GM12878 (cell line): ENCODE results near the gene LST1. TPM values are rescaled to one million over a fixed set of nuclear protein-coding genes. Genes with fewer than 3 reads are reported as not detected.

Experiments used
- ATAC-seq: fragments of 200-7000 bp; cut with Tn5 transposase; 3 replicates; pipeline ENCODE4 v1.9.1; 2020; ENCODE audit warnings: mild to moderate bottlenecking, moderate library complexity
- BruUV-seq: library from RNA; stranded (reverse); fragments of 400-500 nt; replicated peaks from 2 replicates; lab custom pipeline; 2021; lab: Mats Ljungman, UMichigan
- CTCF ChIA-PET: fragments of 300-600 bp; sonication (Branson Sonifier 250); formaldehyde crosslinking; extraction: SDS; loops from one replicate; lab custom pipeline; 2021; ENCODE audit warnings: inconsistent platforms; lab: Yijun Ruan, JAX
- POLR2A ChIA-PET: fragments of 350-600 bp; formaldehyde crosslinking; extraction: SDS; loops from one replicate; lab custom pipeline; 2021; ENCODE audit warnings: inconsistent platforms; lab: Charles Lee
- RAD21 ChIA-PET: fragments of 300-600 bp; sonication (Branson Sonifier 250); formaldehyde crosslinking; loops from one replicate; lab custom pipeline; 2023; ENCODE audit warnings: antibody characterized with exemption; ENCODE audit not compliant: unreplicated experiment; lab: Charles Lee
- SMC1A ChIA-PET: fragments of 300-600 bp; sonication (Branson Sonifier 250); formaldehyde crosslinking; loops from one replicate; lab custom pipeline; 2023; ENCODE audit not compliant: unreplicated experiment, uncharacterized antibody; lab: Charles Lee
- DNase-seq: peaks from one replicate; pipeline ENCODE4 v3.0.0-alpha.2; 2011; ENCODE audit warnings: low read depth, low spot score
- FAIRE-seq: peaks from 3 replicates; lab custom pipeline; 2011; peaks lifted over from hg19 to GRCh38; lab: Jason Lieb, UNC
- H2AFZ ChIP-seq: 2 replicates; pipeline ENCODE4 v1.6.0; 2011; ENCODE audit warnings: low read depth, low read length, control low read depth; ENCODE audit not compliant: control insufficient read depth
- H3K27ac ChIP-seq: 2 replicates; pipeline ENCODE4 v1.5.1; 2011; ENCODE audit warnings: control low read depth; ENCODE audit not compliant: control insufficient read depth, insufficient read depth
- H3K27me3 ChIP-seq, 2 experiments: replicated peaks in 1 of 2; 2 replicates each; pipeline versions ENCODE4 v1.6.0 to v1.6.1; 2011; ENCODE audit warnings: low read length in 1 of 2; ENCODE audit not compliant: control insufficient read depth in 2 of 2, insufficient read depth in 2 of 2
- H3K36me3 ChIP-seq, 2 experiments: 2 replicates each; pipeline ENCODE4 v1.5.1; 2011; ENCODE audit warnings: low read length in 1 of 2; ENCODE audit not compliant: control insufficient read depth in 2 of 2, insufficient read depth in 2 of 2
- H3K4me1 ChIP-seq: 2 replicates; pipeline ENCODE4 v1.6.1; 2011; ENCODE audit warnings: mild to moderate bottlenecking, low read length, moderate library complexity, mixed read lengths; ENCODE audit not compliant: control insufficient read depth, insufficient read depth
- H3K4me2 ChIP-seq: 2 replicates; pipeline ENCODE4 v1.6.0; 2011; ENCODE audit warnings: control low read depth; ENCODE audit not compliant: control insufficient read depth, insufficient read depth
- H3K4me3 ChIP-seq: fragments of 200-600 bp; sonication (generic); 2 replicates; pipeline ENCODE4 v1.5.1; 2016
- H3K79me2 ChIP-seq: 2 replicates; pipeline ENCODE4 v1.6.0; 2011; ENCODE audit warnings: low read length; ENCODE audit not compliant: control insufficient read depth, insufficient read depth
- H3K9ac ChIP-seq: 2 replicates; pipeline ENCODE4 v1.8.0; 2011; ENCODE audit warnings: low read length, control low read depth, mixed read lengths; ENCODE audit not compliant: control insufficient read depth, insufficient read depth
- H3K9me3 ChIP-seq: replicated peaks from 3 replicates; pipeline ENCODE4 v1.5.1; 2011; ENCODE audit warnings: mild to moderate bottlenecking, low read length; ENCODE audit not compliant: control insufficient read depth, insufficient read depth
- H4K20me1 ChIP-seq: 2 replicates; pipeline ENCODE4 v1.6.0; 2011; ENCODE audit not compliant: control insufficient read depth, insufficient read depth
- CBX3 ChIP-seq: fragments of 200-600 bp; sonication (generic); IDR thresholded peaks from 2 replicates; pipeline ENCODE4 v1.6.1; 2016; ENCODE audit warnings: low read depth, borderline replicate concordance
- CEBPB ChIP-seq, 2 experiments: fragments of 150-350 bp in 1 of 2; IDR thresholded peaks; 2 replicates each; pipeline ENCODE4 v1.6.1; 2012 to 2014; ENCODE audit warnings: low read depth in 2 of 2, low read length in 2 of 2, borderline replicate concordance in 1 of 2, inconsistent platforms in 1 of 2
- ESRRA ChIP-seq: IDR thresholded peaks from 2 replicates; pipeline ENCODE4 v1.6.1; 2012; ENCODE audit warnings: mild to moderate bottlenecking, low read length, improper control_type of control experiment
- FOXK2 ChIP-seq: fragments of 450-650 bp; IDR thresholded peaks from 2 replicates; pipeline ENCODE4 v1.6.1; 2017; ENCODE audit warnings: mild to moderate bottlenecking, moderate library complexity
- FOXM1 ChIP-seq: IDR thresholded peaks from 2 replicates; pipeline ENCODE4 v1.6.1; 2012; ENCODE audit warnings: low read depth, mild to moderate bottlenecking, inconsistent platforms, low read length, moderate library complexity
- HDAC6 ChIP-seq: fragments of 200-600 bp; sonication (generic); IDR thresholded peaks from one replicate; pipeline ENCODE4 v1.8.0; 2017; ENCODE audit warnings: antibody characterized with exemption; ENCODE audit not compliant: unreplicated experiment
- IRF4 ChIP-seq: IDR thresholded peaks from 2 replicates; pipeline ENCODE4 v1.6.1; 2011; ENCODE audit warnings: low read depth, low read length
- MTA3 ChIP-seq: IDR thresholded peaks from 2 replicates; pipeline ENCODE4 v1.6.1; 2012; ENCODE audit warnings: low read length, inconsistent platforms, borderline replicate concordance
- NFIC ChIP-seq: IDR thresholded peaks from 2 replicates; pipeline ENCODE4 v1.6.1; 2012; ENCODE audit warnings: low read depth, mild to moderate bottlenecking, inconsistent platforms, low read length, moderate library complexity
- POLR2A ChIP-seq: IDR thresholded peaks from 2 replicates; pipeline ENCODE4 v1.6.1; 2011; ENCODE audit warnings: low read depth, mild to moderate bottlenecking, low read length
- POLR2AphosphoS2 ChIP-seq: IDR thresholded peaks from 2 replicates; pipeline ENCODE4 v1.6.1; 2011; ENCODE audit warnings: low read depth, mild to moderate bottlenecking, low read length, improper control_type of control experiment, moderate library complexity
- RB1 ChIP-seq: fragments of 450-650 bp; formaldehyde crosslinking; IDR thresholded peaks from 2 replicates; pipeline ENCODE4 v1.6.1; 2017; ENCODE audit warnings: mild to moderate bottlenecking, borderline replicate concordance
- RCOR1 ChIP-seq: conservative IDR thresholded peaks from 2 replicates; pipeline ENCODE4 v1.6.1; 2012; ENCODE audit warnings: low read depth, low read length, improper control_type of control experiment
- SP1 ChIP-seq: IDR thresholded peaks from one replicate; pipeline ENCODE4 v1.6.1; 2011; ENCODE audit warnings: low read depth, low read length
- SREBF1 ChIP-seq: IDR thresholded peaks from 2 replicates; pipeline ENCODE4 v1.6.1; 2012; ENCODE audit warnings: mild to moderate bottlenecking, low read length
- TARDBP ChIP-seq: IDR thresholded peaks from 2 replicates; pipeline ENCODE4 v1.6.1; 2016; ENCODE audit warnings: borderline replicate concordance
- YY1 ChIP-seq: IDR thresholded peaks from 2 replicates; pipeline ENCODE4 v1.6.1; 2011; ENCODE audit warnings: low read depth, mild to moderate bottlenecking, low read length
- ZNF274 ChIP-seq: IDR thresholded peaks from one replicate; pipeline ENCODE4 v1.8.0; 2011; ENCODE audit not compliant: insufficient read length, insufficient read depth
- WGBS: methylation state at CpG from one replicate; pipeline ENCODE4 v1.1.6; 2016; ENCODE audit warnings: low lambda C conversion rate; ENCODE audit not compliant: insufficient replicate concordance, insufficient coverage; ENCODE audit errors: missing lambda C conversion rate; 5-methylcytosine and 5-hydroxymethylcytosine counted together
- in situ Hi-C: fragments of 300-500 bp; cut with MboI; formaldehyde crosslinking; loops from 9 replicates; pipeline ENCODE4 v1.14.3; 2018; ENCODE audit warnings: mixed read lengths
- intact Hi-C: fragments of 100-400 bp; cut with micrococcal nuclease; formaldehyde crosslinking; loops from one replicate; pipeline ENCODE4 v1.14.2; 2022; ENCODE audit not compliant: unreplicated experiment
- polyA plus RNA-seq, 11 experiments: library from polyadenylated mRNA; depleted of rRNA in 4 of 11; unstranded in 6 of 11; stranded (reverse) in 5 of 11; fragments of >200 nt; fragmentation: Nextera tagmentation in 4 of 11; fragmentation: Illumina TruSeq in 1 of 11; extraction: Ambion mirVana in 4 of 11; extraction: Trizol in 1 of 11; gene quantifications; 1 replicate in 1 of 11; 2 replicates in 10 of 11; pipeline versions ENCODE4 v1.2.1 to v1.2.3, GENCODE V29; 2011 to 2016; ENCODE audit warnings: inconsistent platforms in 2 of 11, missing spikeins in 2 of 11, low read depth in 1 of 11
- total RNA-seq, 4 experiments: library from RNA; depleted of rRNA in 3 of 4; stranded (reverse); fragments of >200 nt in 3 of 4; fragmentation: Illumina TruSeq in 1 of 4; extraction: Trizol in 1 of 4; gene quantifications; 2 replicates each; pipeline versions ENCODE4 v1.2.1 to v1.2.3, GENCODE V29; 2013 to 2021
- TF ChIP-seq, protein P1 (sequence below): IDR thresholded peaks from 2 replicates; pipeline ENCODE4 v1.6.1; 2012; ENCODE audit warnings: low read depth, low read length, improper control_type of control experiment
- TF ChIP-seq, protein P2 (sequence below): fragments of 450-650 bp; IDR thresholded peaks from 2 replicates; pipeline ENCODE4 v1.6.1; 2016; ENCODE audit warnings: mild to moderate bottlenecking
- TF ChIP-seq, protein P3 (sequence below): IDR thresholded peaks from 2 replicates; pipeline ENCODE4 v1.6.1; 2012; ENCODE audit warnings: low read length, inconsistent platforms

The LST1 gene
- total and polyA plus RNA-seq, 10 of the 15 experiments (the other 5 are each of a cell fraction or from before 2014, with no cell fraction given): 4.1 to 35.5 (median 16.4) TPM

DNA sequence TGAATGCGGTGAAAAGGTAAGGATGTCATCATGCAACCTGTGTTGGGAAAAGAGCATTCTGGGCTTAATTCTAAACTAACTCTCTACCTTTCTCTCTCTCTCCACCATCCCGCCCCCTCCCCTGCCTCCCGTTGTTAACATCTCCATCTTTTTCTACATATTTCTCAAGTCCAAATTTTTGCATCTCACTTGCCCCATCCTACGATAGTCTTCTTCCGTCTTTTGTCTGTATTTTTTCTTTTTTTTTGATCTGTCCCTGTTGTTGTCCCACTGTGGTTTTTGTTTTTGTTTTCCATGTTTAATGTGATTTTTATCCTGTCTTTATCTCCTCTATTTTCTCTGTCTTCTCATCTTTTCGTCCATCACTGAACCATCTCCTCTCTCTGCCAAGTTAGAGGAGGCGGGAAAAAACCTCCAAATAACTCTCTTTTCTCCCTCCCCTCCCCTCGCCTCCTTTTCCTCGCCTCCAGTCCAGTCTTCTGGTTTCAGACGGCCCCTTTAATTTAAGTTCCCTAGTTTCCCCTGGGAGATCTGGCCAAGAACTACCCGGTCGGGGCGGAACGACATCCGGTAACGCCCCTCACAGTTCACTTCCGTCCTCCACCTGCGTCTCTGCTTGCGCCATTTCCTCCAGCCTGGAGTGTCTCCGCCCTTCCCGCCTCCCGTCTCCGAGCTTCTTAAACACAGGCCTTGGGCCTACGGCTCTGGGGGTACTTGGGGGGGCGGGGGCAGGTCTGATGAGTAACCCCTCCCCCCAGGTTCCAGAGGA is 38.9 kb upstream of the LST1 start, which contains the start of gene NFKBIL1:
NFKBIL1 (plus strand) TSS at position 651 of the 769 bp plus-strand sequence; CDS start at position 738, 87 bp downstream.
- Histone ChIP-seq H3K27ac (peak within 1 kb of the TSS; percentile 64), H3K4me1 (peaks cover 23% of the 10 kb centered on the region; the same call in 1 of the 2 replicates), H3K4me2 (peak within 1 kb of the TSS; percentile 80), H3K9ac (peak within 1 kb of the TSS; percentile 58), H3K27me3 (no peaks in the 10 kb centered on the region), H3K4me3 (peak within 1 kb of the TSS; percentile 72), H3K36me3 (no peaks in the 10 kb centered on the region; a peak in 1 of 4 replicates), H3K9me3 (no peaks in the 10 kb centered on the region), H3K79me2 (peaks cover 24% of the 10 kb centered on the region), H4K20me1 (no peaks in the 10 kb centered on the region), H2AFZ (peak within 1 kb of the TSS; percentile 45)
- ChIA-PET CTCF (interaction anchor here (0.8 to 34.8 kb wide), 9 partner anchors 10 to 286 kb away, joined by 3 to 2098 read pairs (median 4); partner anchors contain the start of genes HSPA1B, LST1, LTB and NCR3), RAD21 (interaction anchor here (0.6 to 16.9 kb wide), 10 partner anchors 12 to 284 kb away, joined by 3 to 668 read pairs (median 5); partner anchors contain the start of genes BAG6, LST1, LTB and LY6G5C), POLR2A (interaction anchor here (0.5 to 8.5 kb wide), 17 partner anchors 13 to 1489 kb away, joined by 3 to 164 read pairs (median 4); partner anchors contain the start of genes CSNK2B, DXO, LST1 and LTA), SMC1A (interaction anchor here (0.6 to 34.7 kb wide), 7 partner anchors 9 to 284 kb away, joined by 3 to 1989 read pairs (median 5); partner anchors contain the start of genes AIF1, LST1, LTA and LTB)
- intact Hi-C loops (loop anchor here (1.0 to 10.0 kb wide), 4 partner anchors 51 to 358 kb away; partner anchors contain the start of genes BAG6 and ZBTB12), in situ Hi-C loops (loop anchor here (5.0 to 10.0 kb wide), 2 partner anchors 50 to 288 kb away; no protein-coding TSS in a partner anchor)
- FAIRE-seq: peak; percentile 93
- peak; percentile 88 for ATAC-seq
- BruUV-seq: no TSS peak
- DNase-seq: peak; percentile 89
- WGBS: 1% methylated on average over 25 of the region's 25 CpGs
- TF ChIP-seq, protein P1, sequence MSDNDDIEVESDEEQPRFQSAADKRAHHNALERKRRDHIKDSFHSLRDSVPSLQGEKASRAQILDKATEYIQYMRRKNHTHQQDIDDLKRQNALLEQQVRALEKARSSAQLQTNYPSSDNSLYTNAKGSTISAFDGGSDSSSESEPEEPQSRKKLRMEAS: 0 out of 2 replicates have a peak, but pooled peaks have one; percentile 33
- TF ChIP-seq FOXK2: no peak
- TF ChIP-seq YY1: peak; percentile 91
- TF ChIP-seq POLR2A: peak; percentile 69
- no peak for TF ChIP-seq MTA3
- TF ChIP-seq NFIC: peak; percentile 13; the same call in 1 of the 2 replicates
- no peak for TF ChIP-seq HDAC6
- TF ChIP-seq FOXM1: 0 out of 2 replicates have a peak, but pooled peaks have one; percentile 34
- TF ChIP-seq, protein P2, sequence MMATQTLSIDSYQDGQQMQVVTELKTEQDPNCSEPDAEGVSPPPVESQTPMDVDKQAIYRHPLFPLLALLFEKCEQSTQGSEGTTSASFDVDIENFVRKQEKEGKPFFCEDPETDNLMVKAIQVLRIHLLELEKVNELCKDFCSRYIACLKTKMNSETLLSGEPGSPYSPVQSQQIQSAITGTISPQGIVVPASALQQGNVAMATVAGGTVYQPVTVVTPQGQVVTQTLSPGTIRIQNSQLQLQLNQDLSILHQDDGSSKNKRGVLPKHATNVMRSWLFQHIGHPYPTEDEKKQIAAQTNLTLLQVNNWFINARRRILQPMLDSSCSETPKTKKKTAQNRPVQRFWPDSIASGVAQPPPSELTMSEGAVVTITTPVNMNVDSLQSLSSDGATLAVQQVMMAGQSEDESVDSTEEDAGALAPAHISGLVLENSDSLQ: peak; percentile 73
- 0 out of 4 replicates have a peak, but pooled peaks of 1 of the 2 experiments have one; percentile 11 for TF ChIP-seq CEBPB (IDR thresholded peaks at IDR 0.05; ENCODE audit: borderline replicate concordance in 1 of 2, low read depth in 2 of 2, low read length in 2 of 2)
- TF ChIP-seq RCOR1: peak; percentile 78; the same call in 1 of the 2 replicates
- peak; percentile 88 for TF ChIP-seq TARDBP
- TF ChIP-seq ESRRA: peak; percentile 58
- TF ChIP-seq ZNF274: no peak
- 0 out of 2 replicates have a peak, but pooled peaks have one; percentile 30 for TF ChIP-seq POLR2AphosphoS2
- TF ChIP-seq, protein P3, sequence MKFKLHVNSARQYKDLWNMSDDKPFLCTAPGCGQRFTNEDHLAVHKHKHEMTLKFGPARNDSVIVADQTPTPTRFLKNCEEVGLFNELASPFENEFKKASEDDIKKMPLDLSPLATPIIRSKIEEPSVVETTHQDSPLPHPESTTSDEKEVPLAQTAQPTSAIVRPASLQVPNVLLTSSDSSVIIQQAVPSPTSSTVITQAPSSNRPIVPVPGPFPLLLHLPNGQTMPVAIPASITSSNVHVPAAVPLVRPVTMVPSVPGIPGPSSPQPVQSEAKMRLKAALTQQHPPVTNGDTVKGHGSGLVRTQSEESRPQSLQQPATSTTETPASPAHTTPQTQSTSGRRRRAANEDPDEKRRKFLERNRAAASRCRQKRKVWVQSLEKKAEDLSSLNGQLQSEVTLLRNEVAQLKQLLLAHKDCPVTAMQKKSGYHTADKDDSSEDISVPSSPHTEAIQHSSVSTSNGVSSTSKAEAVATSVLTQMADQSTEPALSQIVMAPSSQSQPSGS: no peak
- TF ChIP-seq CBX3: no peak
- peak; percentile 82 for TF ChIP-seq RB1
- TF ChIP-seq SP1: peak; percentile 85
- 0 out of 2 replicates have a peak, but pooled peaks have one; percentile 16 for TF ChIP-seq SREBF1
- TF ChIP-seq IRF4: no peak
